Stimulated activated CD8-positive, alpha-beta memory T cell treated with anti-CD3 and anti-CD28 coated beads, Interleukin-7, amount 100 ng/mL, for 48 hours (primary cell): ENCODE data around the gene IFIT1B.
"Not testable (repeated sequence)": the region's sequence is repeated elsewhere in the genome, so short reads cannot be mapped to it uniquely, and the experiment has no call there.

Experiments
- DNase-seq, 2 donors: peaks; one replicate each; pipeline ENCODE4 v3.0.0-alpha.2; 2020; ENCODE audit warnings: low read depth in 1 of 2; ENCODE audit errors: extremely low read depth in 1 of 2

IFIT1B gene

DNA sequence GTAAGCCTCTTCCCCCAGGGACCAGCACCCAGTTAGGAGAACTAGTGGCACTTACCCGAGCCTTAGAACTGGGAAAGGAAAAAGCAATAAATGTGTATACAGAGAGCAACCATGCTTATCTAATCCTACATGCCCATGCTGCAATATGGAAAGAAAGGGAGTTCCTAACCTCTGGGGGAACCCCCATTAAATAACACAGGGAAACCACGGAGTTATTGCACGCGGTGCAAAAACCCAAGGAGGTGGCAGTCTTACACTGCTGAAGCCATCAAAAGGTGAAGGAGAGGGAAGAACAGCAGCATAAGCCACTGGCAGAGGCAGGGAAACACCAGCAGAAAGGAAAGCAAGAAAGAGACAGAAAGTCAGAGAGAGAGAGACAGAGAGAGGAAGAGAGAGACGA, 32.7 kb downstream of the IFIT1B start:
- DNase-seq, result not testable (repeated sequence)

DNA sequence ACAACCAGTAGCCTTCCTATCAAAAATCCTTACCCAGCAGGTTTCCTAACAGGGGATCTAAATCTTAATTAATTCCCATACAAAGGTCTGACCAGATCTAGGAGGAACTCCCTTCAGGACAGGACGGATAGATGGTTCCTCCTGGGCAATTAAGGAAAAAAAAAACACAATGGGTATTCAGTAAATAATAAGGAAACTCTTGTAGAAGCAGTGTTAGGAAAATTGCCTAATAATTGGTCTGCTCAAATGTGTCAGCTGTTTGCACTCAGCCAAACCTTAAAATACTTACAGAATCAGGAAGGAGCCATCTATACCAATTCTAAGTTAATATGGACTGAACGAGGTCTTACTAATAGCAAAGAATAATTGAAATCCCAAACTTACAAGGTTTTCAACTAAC, 33.3 kb downstream of the IFIT1B start:
- DNase-seq, result not testable (repeated sequence)

DNA sequence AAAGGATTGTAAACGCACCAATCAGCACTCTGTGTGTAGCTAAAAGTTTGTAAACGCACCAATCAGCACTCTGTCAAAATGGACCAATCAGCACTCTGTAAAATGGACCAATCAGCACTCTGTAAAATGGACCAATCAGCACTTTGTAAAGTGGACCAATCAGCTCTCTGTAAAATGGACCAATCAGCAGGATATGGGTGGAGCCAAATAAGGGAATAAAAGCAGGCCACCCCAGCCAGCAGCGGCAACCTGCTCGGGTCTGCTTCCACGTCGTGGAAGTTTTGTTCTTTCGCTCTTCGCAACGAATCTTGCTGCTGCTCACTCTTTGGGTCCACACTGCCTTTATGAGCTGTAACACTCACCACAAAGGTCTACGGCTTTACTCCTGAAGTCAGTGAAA, 34.4 kb downstream of the IFIT1B start:
- not testable (repeated sequence) for DNase-seq

DNA sequence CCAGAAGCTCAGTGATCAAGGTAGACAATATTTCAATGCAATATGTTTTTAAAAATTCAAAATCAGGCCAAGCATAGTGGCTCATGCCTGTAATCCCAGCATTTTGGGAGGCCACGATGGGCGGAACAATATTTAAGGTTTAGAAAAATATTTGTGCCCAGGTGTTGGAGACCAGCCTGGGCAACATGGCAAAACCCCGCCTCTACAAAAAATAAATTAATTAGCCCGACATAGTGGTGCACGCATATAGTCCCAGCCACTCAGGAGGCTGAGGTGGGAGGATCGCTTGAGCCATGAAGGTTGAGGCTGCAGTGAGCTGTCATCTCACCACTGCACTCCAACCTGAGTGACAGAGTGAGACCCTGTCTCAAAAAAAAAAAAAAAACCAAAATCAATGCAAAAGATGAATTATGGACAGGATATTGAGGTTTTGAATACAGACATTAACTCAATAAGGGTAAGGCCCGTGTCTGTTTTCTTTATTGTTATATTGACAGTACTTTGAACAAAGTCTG, 35.6 kb downstream of the IFIT1B start:
- DNase-seq, result no peak

DNA sequence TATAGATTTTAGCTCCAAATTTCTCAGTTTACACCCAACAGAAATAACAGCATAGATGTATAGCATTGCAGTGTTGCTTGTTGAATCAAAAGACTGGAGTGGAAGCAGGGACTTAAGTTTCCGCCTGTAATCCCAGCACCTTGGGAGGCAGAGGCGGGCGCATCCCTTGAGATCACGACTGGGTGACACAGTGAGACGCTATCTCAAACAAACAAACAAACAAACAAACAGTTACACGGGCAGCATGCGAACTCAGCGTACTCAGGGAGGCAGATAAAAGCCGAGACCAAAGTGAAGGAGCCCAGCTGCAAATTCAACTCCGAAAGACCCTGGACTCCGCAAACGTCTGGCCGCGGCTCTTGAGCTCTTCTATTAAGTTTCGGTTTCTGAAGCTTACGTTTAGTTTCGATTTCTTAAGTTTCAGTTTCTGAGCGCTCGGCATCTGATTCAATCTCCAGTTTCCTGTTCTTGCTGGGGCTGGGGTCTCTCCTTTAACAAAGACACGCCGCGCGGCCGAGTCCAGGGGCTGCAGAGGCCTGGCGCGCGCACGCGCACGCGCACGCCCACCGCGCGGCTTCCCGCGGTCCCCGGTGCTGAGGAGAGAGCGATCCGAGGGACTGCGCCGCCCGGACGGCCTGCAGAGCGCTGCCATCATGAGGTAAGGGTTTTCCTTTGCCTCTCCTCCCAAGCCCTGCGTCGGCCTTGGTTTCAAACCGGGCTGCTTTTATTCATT, 36.5 kb downstream of the IFIT1B start, which contains the start of gene IFIT5:
TSS of gene IFIT5 (plus strand) at position 423 of the 733 bp plus-strand sequence. CDS start at position 654, 231 bp downstream.
- DNase-seq, result peak in 1 of 2 donors; percentile 38

DNA sequence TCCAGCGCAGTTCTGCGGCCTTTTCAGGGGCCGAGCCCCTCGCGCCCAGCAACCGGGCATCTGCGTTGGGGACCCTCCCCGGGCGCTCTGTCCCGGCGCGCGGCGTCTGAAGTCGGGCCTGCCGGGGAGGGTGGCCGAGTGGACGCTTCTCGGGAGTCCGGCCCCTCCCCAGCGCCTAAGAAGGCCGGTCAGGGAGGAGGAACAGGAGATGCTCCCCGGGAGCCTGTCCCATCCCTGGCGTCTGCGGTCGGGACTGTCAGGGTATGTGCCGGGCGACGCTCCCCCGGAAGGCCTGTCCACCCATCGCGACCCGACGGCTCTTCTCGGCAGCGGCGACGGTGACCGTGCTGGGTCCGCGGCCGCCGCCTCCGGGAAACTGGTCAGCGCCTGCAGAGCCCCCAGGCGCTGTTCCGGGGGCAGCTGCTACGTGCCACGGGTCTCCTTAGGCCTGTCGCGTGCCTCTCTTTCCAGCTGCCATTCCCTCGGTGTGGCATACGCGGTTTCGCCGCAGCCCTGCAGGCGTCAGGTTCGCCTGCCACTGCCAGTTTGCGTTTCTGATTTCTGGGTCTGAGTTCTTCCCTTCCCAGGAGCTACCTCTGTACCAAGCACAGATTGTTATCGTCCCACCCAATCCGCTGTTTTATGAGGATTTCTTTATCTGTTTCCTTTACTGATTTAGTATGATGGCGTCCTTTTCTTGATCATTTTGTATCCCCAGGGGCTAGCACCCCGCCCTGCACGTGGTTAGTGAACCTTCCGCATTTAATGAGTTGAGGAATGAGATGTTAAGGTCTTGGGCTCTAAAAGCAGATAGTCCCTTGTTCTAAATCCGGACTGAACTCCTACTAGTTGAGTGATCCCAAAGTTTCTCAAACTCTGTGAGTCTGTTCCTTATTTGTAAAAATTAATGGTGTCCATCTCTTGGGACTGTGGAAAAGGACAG, 37.3 kb downstream of the IFIT1B start:
- no peak for DNase-seq

DNA sequence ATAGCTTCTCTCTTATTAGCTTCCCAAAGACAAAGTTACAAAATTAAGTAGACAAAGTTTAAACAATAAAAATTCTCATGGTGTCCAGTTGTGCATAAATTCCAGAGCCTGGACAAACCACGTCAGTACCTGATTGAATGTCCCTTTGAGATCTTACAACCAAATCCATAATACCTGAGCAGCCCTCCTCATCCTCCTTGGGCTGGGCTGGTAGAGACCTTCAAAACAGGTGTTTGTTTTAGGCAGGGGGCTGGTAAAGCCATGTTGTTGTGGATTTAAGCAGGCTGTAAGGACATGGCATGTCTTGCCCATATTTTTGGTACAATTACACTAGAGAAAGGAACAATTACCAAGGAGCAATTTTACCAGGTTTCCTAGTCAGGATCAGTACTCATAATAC, 38.6 kb downstream of the IFIT1B start:
- no peak for DNase-seq

DNA sequence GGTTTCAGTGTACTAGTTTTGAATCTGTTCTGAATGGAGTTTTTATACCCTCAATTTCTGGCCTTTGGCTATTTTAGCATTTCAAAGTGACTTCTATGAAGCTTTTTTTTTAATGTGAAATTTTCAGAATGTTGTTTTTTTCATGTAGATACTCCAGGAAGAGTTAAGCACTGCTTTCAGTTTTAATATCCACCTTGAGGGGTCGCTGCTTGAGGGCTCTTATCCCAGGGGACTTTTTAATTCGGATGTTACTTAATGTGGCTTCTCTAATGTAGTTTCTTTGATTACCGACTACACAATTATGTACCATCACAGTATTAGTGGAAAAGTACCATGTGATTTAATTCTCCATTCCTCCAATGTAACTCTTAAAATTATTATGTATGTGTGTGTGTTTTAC, 41.7 kb downstream of the IFIT1B start:
- no peak for DNase-seq

DNA sequence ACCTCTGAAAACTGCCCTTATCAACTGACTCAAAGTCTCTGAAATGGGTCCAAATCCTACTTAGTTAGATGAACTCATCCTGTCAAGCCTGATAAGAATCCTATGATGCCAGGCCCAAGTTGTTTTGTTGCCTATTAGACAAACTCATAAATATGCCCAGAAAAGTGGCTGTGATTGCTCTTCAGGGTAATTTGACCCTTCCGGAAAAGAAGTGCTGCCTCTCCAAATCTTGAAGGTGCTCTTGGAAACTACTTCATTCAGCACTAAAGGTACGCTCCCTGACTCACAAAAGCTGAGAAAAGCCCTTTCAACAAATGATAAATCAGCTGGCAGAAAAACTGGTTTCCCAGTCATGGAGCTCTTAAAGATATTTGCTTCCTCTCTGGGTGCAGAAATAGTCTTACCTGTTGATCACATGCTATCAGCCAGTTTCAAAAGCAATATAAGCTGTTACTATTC, 43.2 kb downstream of the IFIT1B start:
- DNase-seq, result no peak

DNA sequence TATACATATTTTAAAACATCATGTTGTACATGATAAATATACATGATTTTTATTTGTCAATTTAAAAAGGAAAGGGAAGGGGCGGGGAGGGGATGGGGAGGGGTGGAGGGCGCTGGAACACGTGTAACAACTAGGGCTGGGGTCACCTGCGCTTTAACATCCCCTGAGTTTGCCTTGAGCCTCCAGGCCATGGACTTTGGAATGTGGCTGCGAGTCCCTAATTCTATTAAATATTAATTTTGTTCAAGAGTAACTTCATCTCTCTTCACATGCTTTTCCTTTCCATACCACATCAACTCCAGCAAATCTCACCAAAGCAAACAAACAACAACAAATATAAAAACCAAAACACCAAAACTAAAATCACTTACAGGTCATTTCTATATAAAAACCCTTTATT, 47.1 kb downstream of the IFIT1B start:
- no peak for DNase-seq

DNA sequence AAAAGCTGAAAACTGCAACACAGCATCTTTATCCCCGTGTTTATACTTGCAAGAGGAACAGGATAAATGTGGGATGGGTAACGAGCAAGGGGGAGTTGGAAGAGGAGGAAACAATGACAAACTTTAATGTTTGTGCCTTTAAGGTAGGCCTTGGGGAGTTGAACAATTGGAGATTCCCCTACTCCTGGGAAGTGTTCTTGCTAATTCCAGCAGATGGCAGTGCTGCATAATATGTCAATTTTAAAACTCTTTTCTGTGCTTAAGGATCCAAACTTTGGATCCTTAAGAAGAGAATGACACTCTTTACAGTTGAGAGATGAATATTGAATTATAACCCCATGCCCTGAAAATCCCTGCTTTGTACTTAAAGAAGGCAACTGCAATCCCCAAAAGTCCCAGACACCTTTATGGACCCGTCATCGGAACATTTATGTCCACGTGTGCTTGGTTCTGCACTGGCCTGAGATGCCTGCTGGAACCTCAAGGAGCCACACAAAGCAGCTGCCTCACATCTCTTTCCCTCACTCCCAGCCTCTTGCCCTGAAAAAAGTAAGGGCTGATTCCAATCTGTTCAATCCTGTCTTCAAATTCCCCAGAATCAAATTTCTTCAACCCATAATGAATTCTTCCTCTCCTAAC, 48.5 kb downstream of the IFIT1B start:
- no peak for DNase-seq

DNA sequence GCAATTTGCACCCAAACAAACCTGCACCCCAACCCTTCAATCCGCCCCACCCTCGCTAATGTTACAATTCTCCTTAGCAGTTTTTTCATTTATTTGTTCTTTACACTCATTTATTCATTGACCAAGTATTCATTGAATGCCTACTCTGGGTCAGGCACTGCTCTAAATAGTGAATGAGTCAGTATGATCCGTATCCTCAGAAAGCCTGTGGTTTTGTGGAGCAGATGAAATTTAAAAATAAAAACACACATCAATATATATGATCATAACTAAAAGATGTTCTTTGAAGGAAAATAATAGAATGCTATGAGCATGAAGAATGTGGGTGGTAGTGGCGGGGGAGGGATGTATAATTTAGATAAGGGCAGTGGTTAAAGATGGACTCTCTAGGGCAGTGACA, 49.8 kb downstream of the IFIT1B start:
- DNase-seq, result no peak

DNA sequence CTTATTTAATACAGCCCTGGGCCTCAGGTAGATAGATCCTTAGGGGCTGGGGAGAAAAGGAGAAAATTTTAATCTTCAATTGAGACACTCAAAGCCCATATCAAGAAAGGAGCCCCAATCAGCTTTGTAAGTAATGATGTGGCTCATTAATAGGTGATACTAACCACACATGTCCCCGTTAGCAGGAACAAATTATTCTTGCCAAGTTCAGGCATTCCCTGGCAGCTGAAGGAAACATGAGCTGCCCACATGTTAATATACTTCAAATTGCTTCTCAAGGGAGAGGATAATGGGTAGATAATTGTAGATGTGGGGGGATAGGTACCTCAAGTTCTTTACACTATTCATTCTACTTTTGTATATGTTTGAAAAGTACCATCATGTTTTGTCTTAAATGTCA, 51.0 kb downstream of the IFIT1B start:
- DNase-seq, result no peak

DNA sequence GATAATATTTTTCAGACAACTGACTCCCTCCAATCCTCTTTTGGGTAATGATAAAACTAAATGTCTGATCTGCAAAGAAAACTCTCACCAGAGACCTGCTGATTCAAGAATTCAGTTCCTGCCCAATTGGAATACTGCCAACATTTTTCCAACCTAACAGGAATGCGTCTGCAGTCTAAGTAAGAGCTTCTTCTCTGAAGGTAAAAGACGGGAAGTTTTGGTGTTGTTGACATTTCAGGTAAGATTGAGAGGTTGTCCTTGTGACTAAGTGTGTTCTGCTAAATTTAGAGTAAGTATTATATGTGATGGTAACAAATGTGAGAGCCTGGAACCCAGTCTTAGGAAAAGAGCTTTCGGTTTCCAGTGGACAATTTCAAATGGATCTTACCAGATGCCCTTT, 54.1 kb downstream of the IFIT1B start:
- DNase-seq, result no peak
